Activated T-cell treated with anti-CD3 and anti-CD28 coated beads, Interleukin-2, amount 50 U/mL, for 48 hours (primary cell): ENCODE data around the gene CACNG1.
"Not testable (repeated sequence)": the region's sequence is repeated elsewhere in the genome, so short reads cannot be mapped to it uniquely, and the experiment has no call there.

Experiments
- DNase-seq, 2 experiments: peaks; one replicate each; pipeline ENCODE4 v3.0.0-alpha.2; 2020

CACNG1 gene

DNA sequence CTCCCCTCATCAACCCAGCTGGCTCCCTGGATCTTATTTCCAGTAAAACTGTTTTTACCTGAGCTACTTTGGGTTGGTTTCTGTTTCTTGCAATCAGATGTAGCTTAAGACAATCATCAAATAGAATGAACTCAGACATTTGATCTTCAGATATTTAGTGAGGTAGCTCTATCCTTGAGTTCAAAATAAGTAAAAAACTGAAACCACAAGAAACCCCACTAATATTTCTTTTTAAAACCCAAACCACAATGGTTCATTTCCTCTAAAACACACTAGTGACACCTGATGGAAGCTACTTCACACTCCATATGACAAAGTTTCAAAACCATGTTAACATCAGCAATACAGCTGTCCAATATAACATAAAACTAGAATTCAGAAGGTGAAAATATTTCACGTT lies 37.8 kb downstream of the CACNG1 start:
- DNase-seq: no peak

DNA sequence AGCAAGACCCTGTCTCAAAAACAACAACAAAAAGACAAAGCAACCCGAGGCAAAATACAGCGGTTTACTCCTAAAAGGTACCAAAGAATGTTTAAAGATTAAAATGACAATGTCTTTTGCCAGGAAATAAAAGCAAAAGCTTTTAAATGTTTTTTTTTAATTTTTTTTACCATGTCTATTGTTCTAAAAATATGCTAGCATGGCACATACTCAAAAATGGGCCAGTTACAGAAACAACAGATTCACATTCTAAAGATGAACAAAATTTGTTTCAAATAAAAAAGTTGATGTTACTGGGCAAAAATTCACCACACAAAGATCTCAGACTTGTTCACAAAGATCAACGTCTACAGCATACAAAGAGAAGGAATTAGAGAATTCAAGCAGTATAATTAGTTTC lies 41.1 kb downstream of the CACNG1 start:
- no peak for DNase-seq

DNA sequence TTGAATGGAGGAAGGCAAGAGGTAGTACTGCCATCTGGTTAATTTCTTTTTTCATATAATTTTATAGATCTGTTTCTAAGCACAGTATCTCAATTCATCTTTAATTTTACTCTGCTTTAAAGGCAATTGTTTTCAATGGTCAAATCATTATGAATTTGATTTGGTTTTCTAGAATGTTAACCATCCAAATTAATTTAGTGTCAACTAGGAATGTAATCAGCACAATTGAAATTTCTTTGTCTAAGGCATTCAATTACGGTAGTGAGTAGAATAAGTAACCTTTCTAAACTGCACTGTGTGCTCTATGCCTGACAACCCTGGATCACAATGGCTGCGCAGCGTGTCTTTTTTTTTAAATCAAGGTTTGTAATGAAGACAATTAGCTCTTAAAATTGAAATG lies 44.3 kb downstream of the CACNG1 start:
- DNase-seq: no peak

DNA sequence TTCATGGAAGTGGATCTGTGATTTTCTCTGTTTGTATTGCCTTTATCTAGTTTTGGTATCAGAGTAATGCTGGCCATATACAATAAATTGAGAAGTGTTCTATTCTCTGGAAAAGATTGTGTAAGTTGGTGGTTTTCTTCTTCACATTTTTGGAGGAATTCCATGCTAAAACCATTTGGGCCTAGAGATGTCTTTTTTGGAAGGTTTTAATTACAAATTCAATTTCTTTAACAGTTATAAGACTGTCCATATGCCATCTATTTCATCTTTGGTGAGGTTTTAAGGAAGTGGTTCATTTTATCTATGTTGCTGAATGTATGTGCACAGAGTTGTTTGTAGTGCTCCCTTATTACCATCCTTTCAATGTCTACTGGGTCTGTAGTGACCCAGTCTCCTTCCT lies 46.0 kb downstream of the CACNG1 start:
- DNase-seq: no peak

DNA sequence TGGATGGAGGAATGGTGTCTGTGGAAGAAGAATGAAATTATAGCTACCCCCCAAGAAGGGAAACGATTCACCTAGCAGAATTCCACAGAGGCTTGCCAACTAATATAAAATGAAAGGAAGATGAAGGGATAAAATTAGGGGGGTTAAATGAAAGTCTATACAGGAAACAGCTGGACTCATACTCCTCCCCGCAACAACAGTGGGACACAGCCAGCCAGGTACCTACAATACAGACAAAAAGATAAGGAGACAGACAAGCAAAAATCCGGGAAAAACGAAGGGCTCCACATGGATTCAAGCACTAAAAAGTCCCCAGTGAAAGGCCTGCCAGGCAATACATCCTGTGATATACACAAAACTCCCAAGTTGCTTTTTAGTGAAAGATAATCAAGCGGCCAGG lies 47.9 kb downstream of the CACNG1 start:
- no peak for DNase-seq

DNA sequence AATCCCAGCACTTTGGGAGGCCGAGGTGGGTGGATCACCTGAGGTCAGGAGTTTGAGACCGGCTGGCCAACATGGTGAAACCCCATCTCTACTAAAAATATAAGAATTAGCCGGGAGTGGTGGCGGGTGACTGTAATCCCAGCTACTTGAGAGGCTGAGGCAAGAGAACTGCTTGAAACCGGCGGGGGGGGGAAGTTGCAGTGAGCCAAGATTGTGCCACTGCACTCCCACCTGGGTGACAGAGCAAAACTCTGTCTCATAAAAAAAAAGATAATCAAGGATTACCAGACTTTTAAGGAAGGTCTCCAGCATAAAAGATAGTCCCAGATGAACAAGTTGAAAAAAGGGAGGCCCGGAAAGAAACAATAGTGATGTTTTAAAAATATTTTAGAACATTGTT lies 48.4 kb downstream of the CACNG1 start:
- not testable (repeated sequence) for DNase-seq

DNA sequence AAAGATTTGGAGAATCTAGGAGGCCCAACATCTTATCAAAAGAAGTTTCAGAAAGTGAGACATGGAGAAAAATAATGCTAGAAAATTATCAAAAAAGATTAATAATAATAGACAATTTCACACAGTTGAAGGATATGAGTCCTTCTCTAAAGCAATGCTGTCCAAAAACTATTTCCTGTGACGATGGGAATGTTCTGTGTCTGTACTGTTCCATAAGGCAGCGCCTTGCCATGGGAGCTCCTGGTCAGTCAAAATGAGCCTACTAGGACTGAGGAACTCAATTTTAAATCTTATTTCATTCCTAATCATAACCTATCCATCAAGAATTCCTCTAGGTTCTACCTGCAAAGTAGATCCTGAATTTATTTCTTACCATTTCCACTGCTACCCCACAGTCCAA lies 49.0 kb downstream of the CACNG1 start:
- DNase-seq: no peak

DNA sequence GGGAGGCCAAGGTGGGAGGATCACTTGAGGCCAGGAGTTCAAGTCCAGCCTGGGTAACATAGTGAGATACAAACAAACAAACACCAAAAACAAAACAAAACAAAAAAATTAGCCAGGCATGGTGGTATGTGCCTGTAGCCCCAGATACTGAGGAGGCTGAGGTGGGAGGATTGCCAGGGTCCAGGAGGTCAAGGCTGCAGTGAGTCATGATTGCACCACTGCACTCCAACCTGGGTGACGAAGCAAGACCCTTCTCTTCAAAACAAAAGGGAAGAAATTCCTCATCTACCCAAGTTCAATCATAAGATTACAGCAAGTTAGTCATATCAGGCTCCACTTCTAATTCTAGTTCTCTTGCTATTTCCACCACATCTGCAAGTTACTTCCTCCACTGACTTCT lies 50.9 kb downstream of the CACNG1 start:
- DNase-seq: not testable (repeated sequence)

DNA sequence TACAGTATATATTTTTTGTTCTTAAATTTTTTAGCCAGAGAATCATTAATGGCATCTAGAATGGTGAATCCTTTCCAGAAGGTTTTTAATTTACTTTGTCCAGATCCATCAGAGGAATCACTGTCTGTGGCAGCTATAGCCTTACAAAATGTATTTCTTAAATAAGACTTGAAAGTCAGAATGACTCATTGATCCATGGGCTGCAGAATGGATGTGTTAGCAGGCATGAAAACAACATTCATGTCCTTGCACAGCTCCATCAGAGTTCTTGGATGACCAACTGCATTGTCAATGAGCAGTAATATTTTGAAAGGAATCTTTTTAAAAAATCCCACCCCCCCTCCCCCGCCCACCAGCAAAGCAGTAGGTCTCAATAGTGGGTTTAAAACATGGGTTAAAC lies 51.4 kb downstream of the CACNG1 start:
- DNase-seq: no peak

DNA sequence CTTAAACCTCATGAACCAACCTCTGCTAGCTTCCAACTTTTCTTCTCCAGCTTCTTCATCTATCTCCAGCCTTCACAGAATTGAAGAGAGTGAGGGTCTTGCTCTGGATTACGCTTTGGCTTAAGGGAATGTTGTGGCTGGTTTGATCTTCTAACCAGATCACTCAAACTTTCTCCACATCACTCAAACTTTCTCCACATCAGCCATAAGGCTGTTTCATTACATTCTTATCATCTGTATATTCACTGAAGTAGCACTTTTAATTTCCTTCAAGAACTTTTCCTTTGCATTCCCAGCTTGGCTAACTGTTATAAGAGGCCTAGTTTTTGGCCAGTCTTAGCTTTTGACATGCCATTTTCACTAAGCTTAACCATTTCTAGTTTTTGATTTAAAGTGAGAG lies 52.3 kb downstream of the CACNG1 start:
- DNase-seq: no peak

DNA sequence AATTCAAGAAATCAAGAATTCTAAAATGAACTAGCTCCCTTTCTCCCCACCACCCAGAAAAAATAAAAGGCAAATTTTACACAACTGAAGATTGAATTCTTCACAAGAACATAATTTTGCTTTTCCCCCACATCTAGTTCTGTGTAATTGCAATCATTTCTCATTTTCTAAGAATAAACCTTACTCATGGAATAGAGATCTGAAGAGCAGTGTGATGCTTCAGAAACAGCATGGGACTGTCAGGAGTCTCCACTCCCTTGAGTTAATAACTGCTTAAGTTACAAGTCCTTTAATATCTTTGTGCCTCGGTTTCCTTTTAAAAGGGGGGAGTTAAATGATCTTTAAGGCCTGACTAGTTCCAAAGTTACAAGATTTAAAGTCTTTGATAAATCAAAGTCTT lies 53.7 kb downstream of the CACNG1 start:
- DNase-seq: no peak

DNA sequence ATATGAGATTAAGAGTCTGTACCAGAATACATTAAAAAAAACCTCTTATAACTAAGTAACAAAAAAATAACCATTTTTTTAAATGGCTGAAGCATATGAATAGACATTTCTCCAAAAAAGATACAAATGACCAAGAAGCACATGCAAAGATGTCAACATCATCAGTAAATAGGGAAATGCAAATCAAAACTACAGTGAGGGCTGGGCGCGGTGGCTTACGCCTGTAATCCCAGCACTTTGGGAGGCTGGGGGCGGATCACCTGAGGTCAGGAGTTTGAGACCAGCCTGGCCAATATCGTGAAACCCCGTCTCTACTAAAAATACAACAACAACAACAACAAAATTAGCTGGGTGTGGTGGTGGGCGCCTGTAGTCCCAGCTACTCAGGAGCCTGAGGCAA lies 60.3 kb downstream of the CACNG1 start:
- not testable (repeated sequence) for DNase-seq

DNA sequence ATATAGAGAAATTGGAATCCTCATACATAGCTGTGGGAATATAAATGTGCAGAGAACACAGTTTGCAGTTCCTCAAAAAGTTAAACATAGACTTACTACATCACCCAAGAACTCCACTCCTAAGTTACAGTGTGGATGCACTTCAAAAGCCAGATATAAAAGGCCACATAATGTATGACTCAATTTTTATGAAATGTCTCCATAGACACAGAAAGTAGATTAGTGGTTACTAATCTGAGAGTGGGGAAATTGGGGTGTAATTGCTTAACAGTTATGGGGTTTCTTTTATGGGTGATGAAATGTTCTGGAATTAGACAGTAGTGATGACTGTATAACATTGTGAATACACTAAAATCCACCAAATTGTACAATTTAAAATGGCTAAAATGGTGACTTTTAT lies 60.9 kb downstream of the CACNG1 start:
- DNase-seq: no peak
